Stimulated activated CD8-positive, alpha-beta memory T cell treated with anti-CD3 and anti-CD28 coated beads, Interleukin-12 subunit alpha, Interleukin-12 subunit beta, amount 100 ng/mL, for 1 hour (primary cell): ENCODE measurements around the gene SLC39A9.
"Not testable (repeated sequence)": the region's sequence is repeated elsewhere in the genome, so short reads cannot be mapped to it uniquely, and the experiment has no call there.

Experiments
- DNase-seq: peaks from one replicate; pipeline ENCODE4 v3.0.0-alpha.2; 2020; ENCODE audit warnings: low read depth

SLC39A9 gene

GRCh38 chr14:69368381-69368780 lies 30.1 kb upstream of the SLC39A9 start:
- no peak for DNase-seq

GRCh38 chr14:69370061-69370460 lies 28.4 kb upstream of the SLC39A9 start:
- DNase-seq, result no peak

- DNase-seq, result no peak
Observed at GRCh38 chr14:69372146-69372545, 26.3 kb upstream of the SLC39A9 start.

GRCh38 chr14:69373104-69373503 lies 25.4 kb upstream of the SLC39A9 start:
- DNase-seq, result no peak

GRCh38 chr14:69374235-69374634 lies 24.3 kb upstream of the SLC39A9 start:
- DNase-seq, result no peak

GRCh38 chr14:69375182-69375581 lies 23.3 kb upstream of the SLC39A9 start:
- no peak for DNase-seq

- DNase-seq, result no peak
Observed at GRCh38 chr14:69375722-69376121, 22.8 kb upstream of the SLC39A9 start.

- DNase-seq, result no peak
Observed at GRCh38 chr14:69376439-69376838, 22.1 kb upstream of the SLC39A9 start.

- no peak for DNase-seq
Observed at GRCh38 chr14:69378274-69378673, 20.2 kb upstream of the SLC39A9 start.

- no peak for DNase-seq
Observed at GRCh38 chr14:69387311-69387710, 11.2 kb upstream of the SLC39A9 start.

GRCh38 chr14:69391400-69391799 lies 7.1 kb upstream of the SLC39A9 start:
- DNase-seq, result not testable (repeated sequence)

GRCh38 chr14:69392481-69392880 lies 6.0 kb upstream of the SLC39A9 start:
- no peak for DNase-seq

- DNase-seq, result no peak
Observed at GRCh38 chr14:69395929-69396328, 2.6 kb upstream of the SLC39A9 start.

- DNase-seq, result peak; percentile 21
Observed at GRCh38 chr14:69398818-69399210, 322 bp downstream of the SLC39A9 start.

GRCh38 chr14:69399750-69400149 lies 1.3 kb downstream of the SLC39A9 start:
- DNase-seq, result no peak

GRCh38 chr14:69400154-69400553 lies 1.7 kb downstream of the SLC39A9 start:
- no peak for DNase-seq

- no peak for DNase-seq
Observed at GRCh38 chr14:69401841-69402240, 3.3 kb downstream of the SLC39A9 start.

- no peak for DNase-seq
Observed at GRCh38 chr14:69404478-69404877, 6.0 kb downstream of the SLC39A9 start.

GRCh38 chr14:69404883-69405282 lies 6.4 kb downstream of the SLC39A9 start:
- DNase-seq, result no peak

- no peak for DNase-seq
Observed at GRCh38 chr14:69405762-69406161, 7.3 kb downstream of the SLC39A9 start.

- no peak for DNase-seq
Observed at GRCh38 chr14:69408331-69408960, 10.0 kb downstream of the SLC39A9 start.

- DNase-seq, result no peak
Observed at GRCh38 chr14:69413483-69413882, 15.0 kb downstream of the SLC39A9 start.

GRCh38 chr14:69416087-69416486 lies 17.6 kb downstream of the SLC39A9 start:
- not testable (repeated sequence) for DNase-seq

- DNase-seq, result no peak
Observed at GRCh38 chr14:69423279-69423678, 24.8 kb downstream of the SLC39A9 start.
